Prostate gland (tissue), 2 donors: ENCODE data around the gene BANP. TPM values are rescaled to one million over a fixed set of nuclear protein-coding genes. Genes with fewer than 3 reads are reported as not detected.

Experiments
- DNase-seq: peaks from one replicate; pipeline ENCODE4 v3.0.0-alpha.2; 2019; ENCODE audit warnings: low spot score
- H3K27ac ChIP-seq, 2 donors: fragments of 200-600 bp; sonication (generic); 2 replicates each; pipeline ENCODE4 v1.5.1; 2017 to 2019
- H3K27me3 ChIP-seq: fragments of 200-600 bp; sonication (generic); replicated peaks from 2 replicates; pipeline ENCODE4 v1.5.1; 2019; ENCODE audit not compliant: insufficient read depth
- H3K36me3 ChIP-seq, 2 donors: fragments of 200-600 bp; sonication (generic); 1 replicate in 1 of 2; 2 replicates in 1 of 2; pipeline versions ENCODE4 v1.5.1 to v1.8.1; 2017 to 2019
- H3K4me1 ChIP-seq: fragments of 200-600 bp; sonication (generic); replicated peaks from 2 replicates; pipeline ENCODE4 v1.5.1; 2019
- H3K4me3 ChIP-seq, 2 donors: fragments of 200-600 bp; sonication (generic); 2 replicates each; pipeline ENCODE4 v1.5.1; 2017 to 2019
- H3K9me3 ChIP-seq: fragments of 200-600 bp; sonication (generic); 2 replicates; pipeline ENCODE4 v1.5.1; 2017
- CTCF ChIP-seq, 4 experiments: fragments of 200-600 bp in 2 of 4; fragments of 450-650 bp in 2 of 4; sonication (generic) in 2 of 4; IDR thresholded peaks; 1 replicate in 3 of 4; 2 replicates in 1 of 4; pipeline ENCODE4 v1.5.1; 2016 to 2019; ENCODE audit warnings: antibody characterized with exemption in 4 of 4, mild to moderate bottlenecking in 2 of 4, moderate library complexity in 2 of 4
- POLR2A ChIP-seq: fragments of 450-650 bp; IDR thresholded peaks from one replicate; pipeline ENCODE4 v1.6.1; 2016; ENCODE audit warnings: antibody characterized with exemption, mild to moderate bottlenecking
- POLR2AphosphoS5 ChIP-seq: sonication (generic); formaldehyde crosslinking; IDR thresholded peaks from one replicate; pipeline ENCODE4 v1.6.1; 2017; ENCODE audit warnings: antibody characterized with exemption
- WGBS: methylation state at CpG from one replicate; pipeline ENCODE4 v1.1.5; 2018; 5-methylcytosine and 5-hydroxymethylcytosine counted together
- intact Hi-C: fragments of 100-400 bp; cut with DNase I; formaldehyde crosslinking; loops from one replicate; pipeline ENCODE4 v1.14.2; 2022
- total RNA-seq, 2 donors: library from RNA; depleted of rRNA; stranded (reverse); fragments of >200 nt; gene quantifications; one replicate each; pipeline ENCODE4 v1.1.0, GENCODE V29; 2016

BANP gene
- total RNA-seq, 2 donors from 2014 or later: 32.2 to 47.3 TPM

DNA sequence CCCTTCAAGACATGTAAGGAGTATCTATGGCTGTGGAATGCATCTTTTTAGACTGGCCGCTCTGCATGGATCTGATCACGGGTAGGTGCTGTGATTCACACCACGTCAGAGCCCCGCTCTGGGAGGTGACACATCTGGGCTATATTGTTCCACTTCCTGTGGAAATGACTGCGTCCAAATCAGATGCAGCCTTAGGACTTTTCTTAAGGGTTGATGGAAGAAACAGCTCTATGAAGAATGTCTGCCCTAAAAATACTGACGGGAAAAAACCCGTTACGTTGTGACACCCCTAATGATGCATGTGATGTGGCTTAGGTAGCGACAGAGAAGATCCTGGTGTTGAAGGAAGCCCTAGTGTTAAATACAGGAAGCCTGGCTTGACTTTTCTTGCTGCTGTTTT lies 12.2 kb downstream of the BANP start:
- intact Hi-C loops: no loop called here
- H3K4me1 ChIP-seq: peaks cover 8% of the 10 kb centered on the region

DNA sequence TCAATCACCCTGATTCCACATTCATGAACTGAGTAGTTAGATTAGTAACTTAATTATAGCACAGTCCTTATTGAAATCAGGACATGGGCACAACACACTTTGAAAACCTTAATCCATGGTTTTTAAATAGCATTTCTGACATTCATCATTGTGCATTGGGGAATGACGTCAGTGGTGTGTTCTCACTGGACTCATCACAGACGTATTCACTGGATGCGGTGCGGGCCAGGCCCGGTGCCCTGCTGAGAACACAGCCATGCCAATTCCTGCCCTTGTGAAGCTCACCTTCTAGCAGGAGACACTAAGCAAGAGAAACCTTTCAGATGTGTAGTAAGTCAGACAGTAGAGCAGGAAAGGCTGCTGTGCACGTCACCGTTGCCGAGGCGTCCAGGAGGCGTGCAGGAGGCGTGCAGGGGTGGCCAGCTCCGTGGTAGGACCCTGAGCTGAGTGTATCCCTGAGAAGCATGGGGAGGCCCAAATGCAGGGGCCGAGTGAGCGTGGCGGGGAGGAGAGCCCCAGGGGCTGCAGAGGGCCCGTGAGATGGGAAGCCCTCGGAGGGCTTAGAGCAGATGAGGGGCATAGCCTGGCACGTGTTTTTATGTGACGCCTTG lies 12.9 kb downstream of the BANP start:
- no peak for DNase-seq
- no peaks in the 10 kb centered on the region for H3K9me3 ChIP-seq
- intact Hi-C loops: no loop called here
- 87% methylated on average over 19 of the region's 19 CpGs for WGBS
- no peaks in the 10 kb centered on the region for H3K36me3 ChIP-seq
- no peak overlapping the region for H3K4me3 ChIP-seq
- no peak overlapping the region for H3K27ac ChIP-seq
- peaks cover 8% of the 10 kb centered on the region for H3K4me1 ChIP-seq
- H3K27me3 ChIP-seq: no peaks in the 10 kb centered on the region
- no peak for TF ChIP-seq CTCF (IDR thresholded peaks at IDR 0.05)
- no peak for TF ChIP-seq POLR2A
- TF ChIP-seq POLR2AphosphoS5: no peak

More for the DNA sequence above, 12.2 kb downstream of the BANP start:
- no peaks in the 10 kb centered on the region for H3K27me3 ChIP-seq
- 87% methylated on average over 9 of the region's 9 CpGs for WGBS
- H3K9me3 ChIP-seq: no peaks in the 10 kb centered on the region
- TF ChIP-seq POLR2AphosphoS5 (no peak), CTCF (IDR thresholded peaks at IDR 0.05) (no peak), POLR2A (no peak)
- DNase-seq: no peak
- no peak overlapping the region for H3K4me3 ChIP-seq
- no peak overlapping the region for H3K27ac ChIP-seq
- H3K36me3 ChIP-seq: no peaks in the 10 kb centered on the region

GRCh38 chr16:87965417-87965816 lies 14.2 kb downstream of the BANP start:
- TF ChIP-seq POLR2A: no peak
- TF ChIP-seq CTCF (IDR thresholded peaks at IDR 0.05): no peak
- TF ChIP-seq POLR2AphosphoS5: no peak
- no peak overlapping the region for H3K4me3 ChIP-seq
- H3K4me1 ChIP-seq: peaks cover 8% of the 10 kb centered on the region
- WGBS: 86% methylated on average over 11 of the region's 11 CpGs
- intact Hi-C loops: no loop called here
- no peaks in the 10 kb centered on the region for H3K9me3 ChIP-seq
- DNase-seq: no peak
- H3K36me3 ChIP-seq: no peaks in the 10 kb centered on the region
- no peaks in the 10 kb centered on the region for H3K27me3 ChIP-seq
- H3K27ac ChIP-seq: no peak overlapping the region

DNA sequence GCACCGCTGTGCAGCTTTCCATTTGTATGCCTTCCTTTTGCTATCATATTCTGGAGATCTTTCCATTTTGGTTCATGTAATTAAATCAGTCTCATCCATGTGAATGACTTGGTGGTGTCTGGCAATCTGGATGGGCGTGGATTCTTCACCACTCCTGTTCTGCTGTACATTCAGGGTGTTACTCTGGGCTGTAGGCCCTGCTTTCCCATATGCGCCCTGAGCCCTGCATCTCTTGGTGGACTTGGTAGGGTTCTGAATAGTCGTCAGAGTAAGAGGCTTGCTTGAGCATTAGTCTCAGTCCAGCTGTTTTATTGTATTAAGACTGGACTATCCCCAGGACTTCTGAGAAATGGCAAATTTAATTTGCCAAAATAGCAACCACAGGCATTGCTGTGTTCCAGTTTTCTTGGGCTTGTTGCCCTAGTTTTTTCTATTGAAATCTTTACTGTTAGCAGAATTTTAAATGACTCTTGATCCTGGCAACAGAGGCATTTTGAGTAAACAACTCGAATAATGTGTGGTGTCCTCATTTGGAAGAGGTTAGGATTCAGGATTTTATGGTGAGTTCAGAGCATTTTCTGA lies 14.9 kb downstream of the BANP start:
- no peaks in the 10 kb centered on the region for H3K36me3 ChIP-seq
- 38% methylated on average over 5 of the region's 5 CpGs for WGBS
- peak overlapping the region; percentile 41 to 72 for H3K27ac ChIP-seq
- no peak for DNase-seq
- intact Hi-C loops: no loop called here
- TF ChIP-seq POLR2A: no peak
- TF ChIP-seq CTCF (IDR thresholded peaks at IDR 0.05): no peak
- no peak for TF ChIP-seq POLR2AphosphoS5
- peaks cover 8% of the 10 kb centered on the region for H3K4me1 ChIP-seq
- H3K4me3 ChIP-seq: no peak overlapping the region
- no peaks in the 10 kb centered on the region for H3K27me3 ChIP-seq
- H3K9me3 ChIP-seq: no peaks in the 10 kb centered on the region

DNA sequence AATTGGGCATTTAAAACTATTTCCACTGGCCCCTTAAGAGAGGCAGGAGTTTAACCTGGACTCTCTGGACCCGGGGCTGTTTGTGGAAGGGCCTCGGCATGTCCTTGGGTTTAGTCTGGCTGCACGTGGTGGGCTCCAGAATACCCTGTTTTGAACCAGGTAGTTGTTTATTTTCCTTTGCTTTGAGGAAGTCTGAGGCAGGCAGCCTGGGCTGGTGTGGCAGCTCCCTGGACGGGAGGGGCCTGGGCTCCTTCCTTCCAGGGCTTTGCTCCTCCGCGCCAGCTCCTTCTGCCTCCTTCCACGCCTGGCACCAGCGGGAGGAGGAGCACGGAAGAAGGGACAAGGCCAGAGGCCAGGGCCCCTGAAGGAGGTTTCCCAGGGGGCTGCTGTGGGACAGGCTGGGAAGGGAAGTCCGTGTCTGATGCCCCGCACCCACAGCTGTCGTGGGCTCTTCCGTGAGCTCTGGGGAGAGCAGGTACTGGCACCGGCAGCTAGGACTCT lies 15.5 kb downstream of the BANP start:
- no peak overlapping the region for H3K4me3 ChIP-seq
- no peaks in the 10 kb centered on the region for H3K9me3 ChIP-seq
- 9% methylated on average over 14 of the region's 14 CpGs for WGBS
- TF ChIP-seq POLR2AphosphoS5: peak; percentile 28
- TF ChIP-seq CTCF (IDR thresholded peaks at IDR 0.05): no peak
- TF ChIP-seq POLR2A: no peak
- no peaks in the 10 kb centered on the region for H3K27me3 ChIP-seq
- H3K36me3 ChIP-seq: no peaks in the 10 kb centered on the region
- H3K4me1 ChIP-seq: peaks cover 8% of the 10 kb centered on the region
- peak overlapping the region; percentile 41 to 72 for H3K27ac ChIP-seq
- peak; percentile 58 for DNase-seq
- intact Hi-C loops: no loop called here
